SH-SY5Y (cell line): Measurements from ENCODE around the gene CFTR.

Experiments used
- GATA2 ChIP-seq: IDR thresholded peaks from 2 replicates; pipeline ENCODE4 v1.6.1; 2011; ENCODE audit warnings: mild to moderate bottlenecking, low read depth, low read length
- GATA3 ChIP-seq: IDR thresholded peaks from 2 replicates; pipeline ENCODE4 v1.6.1; 2011; ENCODE audit warnings: low read depth, mild to moderate bottlenecking, low read length, moderate library complexity

- TF ChIP-seq GATA2 (no peak), GATA3 (no peak)
Measured at GRCh38 chr7:117480055-117480362, 184 bp downstream of the CFTR start.
